HG03280 (cell line): ENCODE results near the gene LRRC8E.
"Not testable (repeated sequence)": the region's sequence is repeated elsewhere in the genome, so short reads cannot be mapped to it uniquely, and the experiment has no call there.

Experiments used
- ATAC-seq: cut with Tn5 transposase; IDR thresholded peaks from one replicate; pipeline ENCODE4 v1.9.1; 2021; ENCODE audit warnings: mild to moderate bottlenecking, moderate library complexity; ENCODE audit not compliant: unreplicated experiment

LRRC8E gene

GRCh38 chr19:7928741-7929701 lies 40.7 kb downstream of the LRRC8E start:
- ATAC-seq = no peak

GRCh38 chr19:7930030-7930429 lies 41.7 kb downstream of the LRRC8E start:
- not testable (repeated sequence) for ATAC-seq

- no peak for ATAC-seq
These were observed 42.5 kb downstream of the LRRC8E start for GRCh38 chr19:7930765-7931164.

GRCh38 chr19:7931221-7932061 lies 43.1 kb downstream of the LRRC8E start:
- ATAC-seq = no peak

GRCh38 chr19:7932276-7932929 lies 44.1 kb downstream of the LRRC8E start:
- no peak for ATAC-seq

GRCh38 chr19:7932930-7933300 lies 44.6 kb downstream of the LRRC8E start:
- no peak for ATAC-seq

GRCh38 chr19:7933411-7933810 lies 45.1 kb downstream of the LRRC8E start:
- no peak for ATAC-seq

GRCh38 chr19:7933828-7934725 lies 45.8 kb downstream of the LRRC8E start:
- ATAC-seq = no peak

- no peak for ATAC-seq
These were observed 46.5 kb downstream of the LRRC8E start for GRCh38 chr19:7934766-7935165.

- ATAC-seq = no peak
These were observed 52.5 kb downstream of the LRRC8E start for GRCh38 chr19:7940841-7941240.

GRCh38 chr19:7941895-7942596 lies 53.7 kb downstream of the LRRC8E start:
- ATAC-seq = no peak

GRCh38 chr19:7942981-7943443 lies 54.7 kb downstream of the LRRC8E start:
- no peak for ATAC-seq

- ATAC-seq = peak; percentile 96
These were observed 55.3 kb downstream of the LRRC8E start, which contains the start of gene TIMM44 for GRCh38 chr19:7943444-7944176. TIMM44 (minus strand) TSS chr19:7943666; CDS start chr19:7943651, 15 bp downstream.

GRCh38 chr19:7944177-7944761 lies 56.0 kb downstream of the LRRC8E start:
- ATAC-seq = peak; percentile 27

GRCh38 chr19:7947939-7948338 lies 59.6 kb downstream of the LRRC8E start:
- no peak for ATAC-seq
